ENCODE results near the gene TSPAN12.

The TSPAN12 gene

GRCh38 chr7:120874016-120874415 lies 16.1 kb upstream of the TSPAN12 start:
- no peak for TF ChIP-seq TOX (CRISPR knock-in tag; IDR thresholded peaks at IDR 0.05; ENCODE audit: borderline replicate concordance)
- TF ChIP-seq ZFP30 (CRISPR knock-in tag; IDR thresholded peaks at IDR 0.05) = no peak
- no peak for TF ChIP-seq ZC3H10 (CRISPR knock-in tag; IDR thresholded peaks at IDR 0.05)
- no peak for ATAC-seq

GRCh38 chr7:120873401-120873800 lies 15.5 kb upstream of the TSPAN12 start:
- TF ChIP-seq ZNF565 (CRISPR knock-in tag; conservative IDR thresholded peaks at IDR 0.05; ENCODE audit: low read depth) = no peak
- TF ChIP-seq RARB (CRISPR knock-in tag; IDR thresholded peaks at IDR 0.05) = no peak
- no peak for TF ChIP-seq PPARA (CRISPR knock-in tag; IDR thresholded peaks at IDR 0.05; ENCODE audit: borderline replicate concordance)
- TF ChIP-seq BACH2 (CRISPR knock-in tag; IDR thresholded peaks at IDR 0.05; ENCODE audit: borderline replicate concordance) = no peak
- TF ChIP-seq OSR1 (CRISPR knock-in tag; IDR thresholded peaks at IDR 0.05) = no peak
- TF ChIP-seq GLIS3 (CRISPR knock-in tag; IDR thresholded peaks at IDR 0.05) = no peak
- no peak for TF ChIP-seq ZC3H10 (CRISPR knock-in tag; IDR thresholded peaks at IDR 0.05)
- no peak for TF ChIP-seq ISL1 (CRISPR knock-in tag; IDR thresholded peaks at IDR 0.05)
- no peak for TF ChIP-seq SNAI2 (CRISPR knock-in tag; IDR thresholded peaks at IDR 0.05)
- ATAC-seq = no peak

GRCh38 chr7:120869700-120870099 lies 11.8 kb upstream of the TSPAN12 start:
- ATAC-seq = no peak
- TF ChIP-seq POU6F1 (CRISPR knock-in tag; IDR thresholded peaks at IDR 0.05; ENCODE audit: borderline replicate concordance, low read depth) (no peak), BACH2 (CRISPR knock-in tag; IDR thresholded peaks at IDR 0.05; ENCODE audit: borderline replicate concordance) (no peak), CSRNP3 (CRISPR knock-in tag; IDR thresholded peaks at IDR 0.05) (no peak), PPARA (CRISPR knock-in tag; IDR thresholded peaks at IDR 0.05; ENCODE audit: borderline replicate concordance) (no peak), ZFP30 (CRISPR knock-in tag; IDR thresholded peaks at IDR 0.05) (no peak), TOX (CRISPR knock-in tag; IDR thresholded peaks at IDR 0.05; ENCODE audit: borderline replicate concordance) (no peak), TSHZ2 (CRISPR knock-in tag; IDR thresholded peaks at IDR 0.05) (no peak), RARB (CRISPR knock-in tag; IDR thresholded peaks at IDR 0.05) (no peak), ZNF8 (CRISPR knock-in tag; IDR thresholded peaks at IDR 0.05) (no peak), OSR1 (CRISPR knock-in tag; IDR thresholded peaks at IDR 0.05) (no peak), TCF4 (CRISPR knock-in tag; IDR thresholded peaks at IDR 0.05; ENCODE audit: borderline replicate concordance) (no peak), ISL1 (CRISPR knock-in tag; IDR thresholded peaks at IDR 0.05) (no peak), CREB5 (CRISPR knock-in tag; IDR thresholded peaks at IDR 0.05; ENCODE audit: low read depth) (no peak), CSDC2 (CRISPR knock-in tag; IDR thresholded peaks at IDR 0.05) (no peak), ZFP3 (CRISPR knock-in tag; IDR thresholded peaks at IDR 0.05) (no peak), PATZ1 (CRISPR knock-in tag; IDR thresholded peaks at IDR 0.05; ENCODE audit: borderline replicate concordance) (no peak), GLIS3 (CRISPR knock-in tag; IDR thresholded peaks at IDR 0.05) (no peak), ARNTL (CRISPR knock-in tag; IDR thresholded peaks at IDR 0.05; ENCODE audit: borderline replicate concordance, low read depth) (no peak), ESRRG (CRISPR knock-in tag; IDR thresholded peaks at IDR 0.05) (no peak)

All from SK-N-SH treated with all-trans-retinoic acid at 6 μM for 48 hours (cell line).